ENCODE data around the gene ETFRF1.

DNA sequence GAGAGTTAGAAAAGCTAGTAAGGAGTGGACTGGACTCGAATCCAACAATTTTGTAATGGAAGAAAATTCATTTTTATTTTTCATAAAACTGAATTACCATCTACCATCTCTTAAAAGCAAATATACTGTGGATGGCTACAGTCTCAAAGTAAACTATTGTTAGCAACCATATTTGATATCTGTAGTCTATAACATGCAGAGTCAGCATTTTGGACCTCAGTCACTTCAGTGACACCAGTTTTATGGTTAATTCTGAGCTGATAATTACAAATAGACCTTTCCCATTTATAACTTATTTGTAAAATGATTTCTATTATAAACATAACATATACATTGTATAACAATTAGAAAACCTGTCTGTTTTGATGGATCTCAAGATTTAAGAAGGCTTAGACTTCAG lies 53.7 kb downstream of the ETFRF1 start:
- TF ChIP-seq EZH2 (IDR thresholded peaks at IDR 0.05; ENCODE audit: insufficient read depth, poor library complexity, severe bottlenecking) (no peak), EZH2phosphoT487 (IDR thresholded peaks at IDR 0.05; ENCODE audit: insufficient read depth, low read depth) (no peak)

All from GM23248 (cell line).